SH-SY5Y (cell line): Measurements from ENCODE around the gene BMPR1B.

Experiments used
- GATA2 ChIP-seq: IDR thresholded peaks from 2 replicates; pipeline ENCODE4 v1.6.1; 2011; ENCODE audit warnings: mild to moderate bottlenecking, low read depth, low read length
- GATA3 ChIP-seq: IDR thresholded peaks from 2 replicates; pipeline ENCODE4 v1.6.1; 2011; ENCODE audit warnings: low read depth, mild to moderate bottlenecking, low read length, moderate library complexity

DNA sequence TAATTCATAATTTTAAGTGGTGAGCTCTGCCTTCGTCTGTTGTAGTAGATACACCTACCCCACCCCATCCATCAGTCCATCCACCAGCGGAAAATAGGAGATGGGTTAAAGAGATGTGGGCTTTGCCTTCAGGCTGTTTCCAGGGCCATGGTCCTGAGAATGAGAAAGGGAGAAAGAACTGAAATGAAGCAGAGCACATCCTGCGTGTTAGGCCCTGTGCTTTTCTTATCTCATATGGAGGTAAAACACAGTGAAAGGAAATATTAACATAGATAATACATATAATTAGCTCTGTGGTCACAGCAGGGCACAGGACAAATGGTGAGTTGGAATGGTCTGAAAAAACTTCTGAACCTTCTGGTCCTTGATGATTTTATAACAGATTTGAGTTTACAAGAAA is 393.5 kb downstream of the BMPR1B start:
- TF ChIP-seq GATA3 = peak; percentile 79
- TF ChIP-seq GATA2 = peak; percentile 82
